MCF 10A (cell line): ENCODE data around the gene ONECUT1. TPM values are rescaled to one million over a fixed set of nuclear protein-coding genes. Genes with fewer than 3 reads are reported as not detected.
"Not testable (repeated sequence)": the region's sequence is repeated elsewhere in the genome, so short reads cannot be mapped to it uniquely, and the experiment has no call there.

Source experiments
- Bru-seq: library from RNA; stranded (reverse); fragments of 400-500 nt; gene quantifications from one replicate; lab custom pipeline; 2021; lab: Mats Ljungman, UMichigan
- BruChase-seq, 2 experiments: library from RNA; stranded (reverse); fragments of 400-500 nt; gene quantifications; one replicate each; lab custom pipeline; 2021; lab: Mats Ljungman, UMichigan
- BruUV-seq: library from RNA; stranded (reverse); fragments of 400-500 nt; replicated peaks from 2 replicates; lab custom pipeline; 2021; lab: Mats Ljungman, UMichigan
- CTCF ChIA-PET: fragments of 300-600 bp; sonication (Branson Sonifier 250); formaldehyde crosslinking; extraction: SDS; loops from one replicate; lab custom pipeline; 2021; ENCODE audit warnings: antibody characterized with exemption, inconsistent platforms; lab: Yijun Ruan, JAX
- POLR2A ChIA-PET: fragments of 300-600, 350-650 bp; sonication (Branson Sonifier 250); formaldehyde crosslinking; extraction: SDS; loops from one replicate; lab custom pipeline; 2020; ENCODE audit warnings: antibody characterized with exemption, inconsistent platforms; lab: Yijun Ruan, JAX
- DNase-seq: peaks from one replicate; pipeline ENCODE4 v3.0.0-alpha.2; 2018; ENCODE audit not compliant: unreplicated experiment
- H3K27ac Mint-ChIP-seq: one replicate; pipeline ENCODE4 v1.8.0; 2022; ENCODE audit warnings: mild to moderate bottlenecking, low read depth, mixed read lengths; ENCODE audit not compliant: unreplicated experiment
- H3K27me3 Mint-ChIP-seq: one replicate; pipeline ENCODE4 v1.8.0; 2022; ENCODE audit warnings: mixed read lengths; ENCODE audit not compliant: insufficient read depth, unreplicated experiment
- H3K36me3 Mint-ChIP-seq: one replicate; pipeline ENCODE4 v1.8.0; 2022; ENCODE audit warnings: mild to moderate bottlenecking, moderate library complexity, mixed read lengths; ENCODE audit not compliant: insufficient read depth, unreplicated experiment
- H3K4me1 Mint-ChIP-seq: one replicate; pipeline ENCODE4 v1.8.0; 2022; ENCODE audit warnings: mixed read lengths; ENCODE audit not compliant: insufficient read depth, unreplicated experiment
- H3K4me3 Mint-ChIP-seq: one replicate; pipeline ENCODE4 v1.8.0; 2022; ENCODE audit warnings: mild to moderate bottlenecking, moderate library complexity, mixed read lengths; ENCODE audit not compliant: unreplicated experiment
- H3K9me3 Mint-ChIP-seq: one replicate; pipeline ENCODE4 v1.8.0; 2022; ENCODE audit warnings: mixed read lengths; ENCODE audit not compliant: unreplicated experiment
- CTCF ChIP-seq: fragments of 200-600 bp; IDR thresholded peaks from one replicate; pipeline ENCODE4 v1.8.0; 2022; ENCODE audit warnings: antibody characterized with exemption, mild to moderate bottlenecking; ENCODE audit not compliant: unreplicated experiment
- intact Hi-C: fragments of 100-400 bp; cut with micrococcal nuclease; formaldehyde crosslinking; loops from 2 replicates; pipeline ENCODE4 v1.14.1; 2022
- long read RNA-seq: library from polyadenylated mRNA; stranded (forward); transcript quantifications from one replicate; pipeline ENCODE4 v2.0.0, GENCODE V29; 2022
- total RNA-seq: library from RNA; stranded (reverse); gene quantifications from 2 replicates; pipeline ENCODE4 v1.2.3, GENCODE V29; 2022

The ONECUT1 gene
- total RNA-seq: not detected in 2 replicates
- not detected for Bru-seq, nascent RNA
- not detected for BruChase-seq, experiment 1, labeled RNA remaining after a 6-hour chase
- BruChase-seq, experiment 2, labeled RNA remaining after a 2-hour chase: not detected
- long read RNA-seq: 0 reads

- Mint-ChIP-seq H3K9me3 (no peaks in the 10 kb centered on the region), H3K4me3 (peak within 1 kb of the TSS; percentile 71), H3K36me3 (peaks cover 1% of the 10 kb centered on the region), H3K4me1 (no peaks in the 10 kb centered on the region), H3K27ac (no peak within 1 kb of the TSS), H3K27me3 (peaks cover 76% of the 10 kb centered on the region)
- intact Hi-C loops: no loop called here
- no TSS peak for BruUV-seq
- no peak for TF ChIP-seq CTCF
- DNase-seq: peak; percentile 50
- CTCF ChIA-PET: interaction anchor here (2.2 kb wide), 1 partner anchor 10 kb away, joined by 11 read pairs; no protein-coding TSS in a partner anchor
- POLR2A ChIA-PET: no interaction called here
Observed at GRCh38 chr15:52790169-52790708, at the start of gene ONECUT1. TSS of gene ONECUT1 (minus strand) at chr15:52790336. CDS start at chr15:52789884, 452 bp downstream.

- intact Hi-C loops: no loop called here
- H3K4me3 Mint-ChIP-seq: no peak overlapping the region
Observed at GRCh38 chr15:52834379-52834778, 44.2 kb upstream of the ONECUT1 start.

GRCh38 chr15:52824169-52824942 is 34.2 kb upstream of the ONECUT1 start:
- peaks cover 82% of the 10 kb centered on the region for H3K27me3 Mint-ChIP-seq
- CTCF ChIA-PET: not testable (repeated sequence)

More at GRCh38 chr15:52834379-52834778, 44.2 kb upstream of the ONECUT1 start:
- no peak for DNase-seq
- Mint-ChIP-seq H3K27ac (no peak overlapping the region), H3K4me1 (no peaks in the 10 kb centered on the region), H3K27me3 (peaks cover 35% of the 10 kb centered on the region), H3K9me3 (no peaks in the 10 kb centered on the region), H3K36me3 (no peaks in the 10 kb centered on the region)
- ChIA-PET CTCF (no interaction called here), POLR2A (no interaction called here)
- BruUV-seq: no TSS peak
- TF ChIP-seq CTCF: no peak

GRCh38 chr15:52822475-52822874 is 32.3 kb upstream of the ONECUT1 start:
- Mint-ChIP-seq H3K27ac (no peak overlapping the region), H3K4me1 (no peaks in the 10 kb centered on the region), H3K27me3 (peaks cover 89% of the 10 kb centered on the region), H3K4me3 (no peak overlapping the region), H3K36me3 (no peaks in the 10 kb centered on the region), H3K9me3 (no peaks in the 10 kb centered on the region)
- POLR2A ChIA-PET: no interaction called here
- BruUV-seq: no TSS peak
- CTCF ChIA-PET: interaction anchor here (1.1 kb wide), 1 partner anchor 11 kb away, joined by 3 read pairs; no protein-coding TSS in a partner anchor
- peak; percentile 10 for DNase-seq
- no peak for TF ChIP-seq CTCF
- intact Hi-C loops: no loop called here

More at GRCh38 chr15:52824169-52824942, 34.2 kb upstream of the ONECUT1 start:
- H3K36me3 Mint-ChIP-seq, H3K4me1 Mint-ChIP-seq, H3K4me3 Mint-ChIP-seq, intact Hi-C loops, H3K27ac Mint-ChIP-seq, H3K9me3 Mint-ChIP-seq, BruUV-seq, DNase-seq: not testable (repeated sequence)
- POLR2A ChIA-PET: interaction anchor here (1.1 kb wide), 1 partner anchor 15 kb away, joined by 3 read pairs; no protein-coding TSS in a partner anchor
